NCI-H345 treated with DMSO at 0.1 percent for 48 hours (cell line): ENCODE data around the gene CCDC93.

ENCODE experiments used
- DNase-seq: peaks from one replicate; lab custom pipeline; 2025; ENCODE audit not compliant: unreplicated experiment; lab: John Stamatoyannopoulos, UW

CCDC93 gene

GRCh38 chr2:117918608-117919007 is 95.3 kb downstream of the CCDC93 start:
- no peak for DNase-seq

- DNase-seq: no peak
Measured at GRCh38 chr2:117917223-117917917, 96.5 kb downstream of the CCDC93 start.

- no peak for DNase-seq
Measured at GRCh38 chr2:117902933-117903332, 110.9 kb downstream of the CCDC93 start.

- DNase-seq: no peak
Measured at GRCh38 chr2:117888897-117889296, 125.0 kb downstream of the CCDC93 start.

- no peak for DNase-seq
Measured at GRCh38 chr2:117885308-117885707, 128.6 kb downstream of the CCDC93 start.

GRCh38 chr2:117879003-117879402 is 134.9 kb downstream of the CCDC93 start:
- DNase-seq: no peak

- no peak for DNase-seq
Measured at GRCh38 chr2:117875786-117876185, 138.1 kb downstream of the CCDC93 start.
